Measurements from ENCODE around the gene PLCH1. TPM values are rescaled to one million over a fixed set of nuclear protein-coding genes. Genes with fewer than 3 reads are reported as not detected.

The PLCH1 gene
- total and polyA plus RNA-seq, 7 donors, result 0.03 to 1.1 (median 0.06) TPM; not detected in 2

DNA sequence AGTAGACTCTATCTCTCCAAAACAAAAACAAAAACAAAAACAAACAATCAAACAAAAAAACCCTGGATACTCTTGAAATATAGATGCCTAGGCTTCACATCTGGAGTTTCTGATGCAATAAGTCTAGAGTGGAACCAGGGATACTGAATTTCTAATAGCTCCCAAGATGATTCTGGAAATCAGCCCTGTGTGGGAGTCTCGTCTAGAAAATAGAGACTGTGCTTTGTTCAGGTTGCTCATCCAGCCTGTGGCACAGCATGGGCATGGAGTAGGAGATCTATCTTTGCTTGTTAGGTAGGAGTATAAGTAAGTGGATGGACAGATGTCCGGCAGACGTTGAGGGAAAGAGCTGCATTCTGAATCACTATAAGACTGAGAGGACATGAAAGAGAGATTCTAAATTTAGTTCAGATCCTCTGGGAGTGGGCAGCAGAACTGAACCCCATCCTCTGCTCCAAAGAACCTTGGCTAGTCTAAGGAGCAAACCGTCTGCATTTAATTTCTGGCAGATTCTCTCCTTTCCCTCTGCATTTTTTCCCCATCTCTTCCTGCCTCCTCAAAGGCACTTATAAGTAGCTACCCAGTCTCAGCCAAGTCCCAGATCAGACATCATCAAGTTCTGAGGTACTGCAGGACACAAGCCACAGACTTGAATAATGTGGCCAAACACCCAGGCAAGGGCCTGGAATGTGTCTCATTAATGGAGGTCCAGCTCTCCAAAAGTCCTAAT lies 358.8 kb downstream of the PLCH1 start:
- Histone ChIP-seq H3K4me3 (no peak overlapping the region), H3K4me1 (peaks cover 2% of the 10 kb centered on the region), H3K36me3 (ENCODE audit: insufficient read depth in 1 of 2, low read depth in 1 of 2) (no peaks in the 10 kb centered on the region), H3K27ac (no peak overlapping the region), H3K27me3 (ENCODE audit: insufficient read depth in 3 of 3, low read length in 2 of 3) (no peaks in the 10 kb centered on the region), H3K9me3 (no peaks in the 10 kb centered on the region)
- DNase-seq, result no peak
- peak in 1 of 4 donors; percentile 26 for ATAC-seq
- intact Hi-C loops (cut with DNase I), result no loop called here
- 48 to 53% (median 49%) methylated on average over 4 of the region's 4 CpGs for WGBS, 3 donors
- no peak for TF ChIP-seq CTCF (IDR thresholded peaks at IDR 0.05)

GRCh38 chr3:155382396-155383042 lies 362.4 kb downstream of the PLCH1 start:
- H3K27ac ChIP-seq, result no peak overlapping the region
- H3K9me3 ChIP-seq, result no peaks in the 10 kb centered on the region
- 42 to 43% (median 43%) methylated on average over 6 of the region's 6 CpGs for WGBS, 3 donors
- ATAC-seq (peak in 2 of 4 donors; percentile 47 to 57), DNase-seq (peak; percentile 62 to 74)
- peak; percentile 19 for TF ChIP-seq CTCF (IDR thresholded peaks at IDR 0.05)
- no peaks in the 10 kb centered on the region for H3K4me1 ChIP-seq
- H3K36me3 ChIP-seq (ENCODE audit: insufficient read depth in 1 of 2, low read depth in 1 of 2), result no peaks in the 10 kb centered on the region
- intact Hi-C loops (cut with DNase I), result no loop called here
- no peaks in the 10 kb centered on the region for H3K27me3 ChIP-seq (ENCODE audit: insufficient read depth in 3 of 3, low read length in 2 of 3)
- no peak overlapping the region for H3K4me3 ChIP-seq

DNA sequence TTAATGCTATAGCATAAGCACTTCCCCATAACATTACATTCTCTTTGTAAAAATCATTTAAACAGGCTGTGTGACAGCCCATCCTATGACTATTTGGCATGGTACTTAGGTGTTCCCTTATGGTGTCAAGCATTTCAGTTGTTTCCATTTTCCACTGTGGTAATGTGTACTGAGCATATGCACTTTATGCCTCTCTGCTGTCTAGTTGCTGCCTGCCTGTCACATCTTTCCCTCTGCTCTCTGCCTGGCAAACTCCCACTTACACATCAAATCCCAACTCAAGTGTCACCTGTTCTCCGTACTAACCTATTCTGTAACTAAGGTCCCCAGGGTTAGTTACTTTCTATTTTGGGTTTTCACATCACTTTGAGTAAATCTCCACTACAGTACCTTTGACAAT lies 367.0 kb downstream of the PLCH1 start:
- intact Hi-C loops (cut with DNase I), result no loop called here
- ATAC-seq, result no peak
- no peak for TF ChIP-seq CTCF (IDR thresholded peaks at IDR 0.05)
- 37 to 86% (median 41%) methylated on average over 1 of the region's 1 CpG for WGBS, 3 donors
- Histone ChIP-seq H3K27ac (no peak overlapping the region), H3K36me3 (ENCODE audit: insufficient read depth in 1 of 2, low read depth in 1 of 2) (no peaks in the 10 kb centered on the region), H3K9me3 (no peaks in the 10 kb centered on the region), H3K4me3 (no peak overlapping the region), H3K27me3 (ENCODE audit: insufficient read depth in 3 of 3, low read length in 2 of 3) (no peaks in the 10 kb centered on the region), H3K4me1 (no peaks in the 10 kb centered on the region)
- no peak for DNase-seq

GRCh38 chr3:155377071-155377470 lies 367.8 kb downstream of the PLCH1 start:
- Histone ChIP-seq H3K4me1 (no peaks in the 10 kb centered on the region), H3K27me3 (ENCODE audit: insufficient read depth in 3 of 3, low read length in 2 of 3) (no peaks in the 10 kb centered on the region), H3K4me3 (no peak overlapping the region), H3K27ac (no peak overlapping the region), H3K36me3 (ENCODE audit: insufficient read depth in 1 of 2, low read depth in 1 of 2) (no peaks in the 10 kb centered on the region), H3K9me3 (no peaks in the 10 kb centered on the region)
- intact Hi-C loops (cut with DNase I), result no loop called here
- no peak for ATAC-seq
- no peak for TF ChIP-seq CTCF (IDR thresholded peaks at IDR 0.05)
- no peak for DNase-seq
- 87 to 93% (median 89%) methylated on average over 2 of the region's 2 CpGs for WGBS, 3 donors
